BJ (cell line): ENCODE data around the gene ITPK1. TPM values are rescaled to one million over a fixed set of nuclear protein-coding genes. Genes with fewer than 3 reads are reported as not detected.

Experiments
- CTCF ChIA-PET: fragments of 350-600 bp; formaldehyde crosslinking; extraction: SDS; loops from one replicate; lab custom pipeline; 2021; ENCODE audit warnings: antibody characterized with exemption, inconsistent platforms; lab: Yijun Ruan, JAX
- POLR2A ChIA-PET: fragments of 300-600 bp; sonication (Branson Sonifier 250); formaldehyde crosslinking; extraction: SDS; loops from one replicate; lab custom pipeline; 2021; ENCODE audit warnings: antibody characterized with exemption; lab: Charles Lee
- DNase-seq: peaks from one replicate; pipeline ENCODE4 v3.0.0-alpha.2; 2011; ENCODE audit warnings: low read depth
- H3K27me3 ChIP-seq: 2 replicates; pipeline ENCODE4 v1.6.0; 2011; ENCODE audit warnings: low read length; ENCODE audit not compliant: control insufficient read depth, insufficient read depth
- H3K36me3 ChIP-seq: 2 replicates; pipeline ENCODE4 v1.5.1; 2011; ENCODE audit warnings: low read length; ENCODE audit not compliant: control insufficient read depth, insufficient read depth
- H3K4me3 ChIP-seq: 2 replicates; pipeline ENCODE4 v1.5.1; 2011; ENCODE audit warnings: low read depth, mild to moderate bottlenecking, control low read depth, low read length
- polyA plus RNA-seq: library from polyadenylated mRNA; depleted of rRNA; stranded (reverse); fragments of >200 nt; gene quantifications from 2 replicates; pipeline ENCODE4 v1.2.3, GENCODE V29; 2011
- TF ChIP-seq, protein P1 (sequence below): IDR thresholded peaks from 2 replicates; pipeline ENCODE4 v1.5.1; 2011; ENCODE audit warnings: low read depth, mild to moderate bottlenecking, control low read depth, inconsistent platforms, low read length, moderate library complexity; ENCODE audit not compliant: insufficient read depth

The ITPK1 gene
- polyA plus RNA-seq, 1 experiment: 49.0 TPM

GRCh38 chr14:93003945-93004698 is 111.6 kb downstream of the ITPK1 start:
- H3K4me3 ChIP-seq: no peak overlapping the region
- no peak for DNase-seq
- no peaks in the 10 kb centered on the region for H3K27me3 ChIP-seq
- TF ChIP-seq, protein P1, sequence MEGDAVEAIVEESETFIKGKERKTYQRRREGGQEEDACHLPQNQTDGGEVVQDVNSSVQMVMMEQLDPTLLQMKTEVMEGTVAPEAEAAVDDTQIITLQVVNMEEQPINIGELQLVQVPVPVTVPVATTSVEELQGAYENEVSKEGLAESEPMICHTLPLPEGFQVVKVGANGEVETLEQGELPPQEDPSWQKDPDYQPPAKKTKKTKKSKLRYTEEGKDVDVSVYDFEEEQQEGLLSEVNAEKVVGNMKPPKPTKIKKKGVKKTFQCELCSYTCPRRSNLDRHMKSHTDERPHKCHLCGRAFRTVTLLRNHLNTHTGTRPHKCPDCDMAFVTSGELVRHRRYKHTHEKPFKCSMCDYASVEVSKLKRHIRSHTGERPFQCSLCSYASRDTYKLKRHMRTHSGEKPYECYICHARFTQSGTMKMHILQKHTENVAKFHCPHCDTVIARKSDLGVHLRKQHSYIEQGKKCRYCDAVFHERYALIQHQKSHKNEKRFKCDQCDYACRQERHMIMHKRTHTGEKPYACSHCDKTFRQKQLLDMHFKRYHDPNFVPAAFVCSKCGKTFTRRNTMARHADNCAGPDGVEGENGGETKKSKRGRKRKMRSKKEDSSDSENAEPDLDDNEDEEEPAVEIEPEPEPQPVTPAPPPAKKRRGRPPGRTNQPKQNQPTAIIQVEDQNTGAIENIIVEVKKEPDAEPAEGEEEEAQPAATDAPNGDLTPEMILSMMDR: no peak
- H3K36me3 ChIP-seq: no peaks in the 10 kb centered on the region; the same call in 1 of the 2 replicates
- ChIA-PET CTCF (interaction anchor here (1.0 kb wide), 1 partner anchor 52 kb away, joined by 3 read pairs; no protein-coding TSS in a partner anchor), POLR2A (no interaction called here)

- no peaks in the 10 kb centered on the region for H3K27me3 ChIP-seq
- TF ChIP-seq, protein P1: no peak
- no peak overlapping the region for H3K4me3 ChIP-seq
- no peaks in the 10 kb centered on the region; the same call in 1 of the 2 replicates for H3K36me3 ChIP-seq
- ChIA-PET CTCF (no interaction called here), POLR2A (no interaction called here)
- DNase-seq: no peak
These were observed 112.8 kb downstream of the ITPK1 start for GRCh38 chr14:93002851-93003298.

GRCh38 chr14:93002049-93002448 is 113.7 kb downstream of the ITPK1 start:
- Histone ChIP-seq H3K27me3 (no peaks in the 10 kb centered on the region), H3K4me3 (no peak overlapping the region), H3K36me3 (no peaks in the 10 kb centered on the region; the same call in 1 of the 2 replicates)
- CTCF ChIA-PET: interaction anchor here (1.0 to 1.1 kb wide), 2 partner anchors 10 to 110 kb away, joined by 3 read pairs; no protein-coding TSS in a partner anchor
- DNase-seq: no peak
- POLR2A ChIA-PET: no interaction called here
- TF ChIP-seq, protein P1: no peak

GRCh38 chr14:92998946-92999345 is 116.8 kb downstream of the ITPK1 start:
- ChIA-PET POLR2A (no interaction called here), CTCF (no interaction called here)
- H3K36me3 ChIP-seq: no peaks in the 10 kb centered on the region; the same call in 1 of the 2 replicates
- H3K27me3 ChIP-seq: no peaks in the 10 kb centered on the region
- no peak overlapping the region for H3K4me3 ChIP-seq
- TF ChIP-seq, protein P1: no peak
- no peak for DNase-seq

DNA sequence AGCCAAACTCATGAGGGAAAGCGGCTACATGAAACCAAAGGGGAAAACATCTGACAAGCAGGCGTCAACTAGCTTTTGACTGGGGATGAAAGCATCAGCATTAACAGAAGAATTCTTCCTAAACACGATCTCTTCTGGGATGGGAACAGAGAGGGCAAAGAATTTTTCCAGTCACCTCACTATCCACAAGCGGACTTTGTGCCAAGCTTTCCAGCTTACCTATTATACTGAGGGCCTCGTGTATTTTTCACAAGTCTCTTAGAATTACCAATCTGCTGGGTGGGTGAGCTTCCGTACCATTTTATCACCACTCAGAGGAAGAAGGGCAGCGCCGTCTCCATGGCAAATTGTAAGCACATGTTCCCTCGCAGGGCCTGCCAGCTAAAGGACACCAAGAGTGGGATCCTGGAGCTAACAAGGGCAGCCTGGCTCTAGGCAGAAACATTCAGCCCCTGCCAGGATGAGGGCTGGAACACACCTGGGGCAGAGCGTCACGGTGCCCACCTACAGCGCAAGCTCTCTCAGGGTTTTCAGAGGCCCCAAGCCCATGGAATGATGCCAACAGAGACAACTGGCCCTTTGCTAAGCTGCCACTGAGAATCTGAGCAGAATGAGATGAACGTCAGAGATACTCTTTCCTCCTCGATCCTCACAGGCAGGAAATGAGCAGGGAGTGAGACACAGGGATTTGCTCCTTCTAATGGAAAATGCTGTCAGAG is 118.2 kb downstream of the ITPK1 start:
- CTCF ChIA-PET: interaction anchor here (1.2 to 1.5 kb wide), 3 partner anchors 9 to 116 kb away, joined by 3 to 4 read pairs (median 4); no protein-coding TSS in a partner anchor
- TF ChIP-seq, protein P1: no peak
- no peak overlapping the region for H3K4me3 ChIP-seq
- H3K36me3 ChIP-seq: no peaks in the 10 kb centered on the region; the same call in 1 of the 2 replicates
- H3K27me3 ChIP-seq: no peaks in the 10 kb centered on the region
- POLR2A ChIA-PET: no interaction called here
- no peak for DNase-seq
